Parathyroid adenoma (tissue), 2 donors: ENCODE results near the gene BRD3.
"Not testable (repeated sequence)": the region's sequence is repeated elsewhere in the genome, so short reads cannot be mapped to it uniquely, and the experiment has no call there.

Experiments
- H2AFZ ChIP-seq: fragments of 300-600 bp; sonication (generic); one replicate; pipeline ENCODE4 v1.7.0; 2017; ENCODE audit warnings: antibody characterized with exemption, mild to moderate bottlenecking
- H3K27ac ChIP-seq: fragments of 300-600 bp; sonication (generic); one replicate; pipeline ENCODE4 v1.7.0; 2017
- H3K27me3 ChIP-seq: fragments of 300-600 bp; sonication (generic); one replicate; pipeline ENCODE4 v1.7.0; 2017; ENCODE audit warnings: low read length; ENCODE audit not compliant: control insufficient read depth, insufficient read depth
- H3K36me3 ChIP-seq: fragments of 300-600 bp; sonication (generic); one replicate; pipeline ENCODE4 v1.7.0; 2017; ENCODE audit warnings: low read length; ENCODE audit not compliant: control insufficient read depth, insufficient read depth
- H3K4me1 ChIP-seq: fragments of 300-600 bp; sonication (generic); one replicate; pipeline ENCODE4 v1.7.0; 2017; ENCODE audit warnings: control low read depth
- H3K4me2 ChIP-seq: fragments of 300-600 bp; sonication (generic); one replicate; pipeline ENCODE4 v1.7.0; 2017; ENCODE audit warnings: low read length
- H3K4me3 ChIP-seq: fragments of 300-600 bp; sonication (generic); one replicate; pipeline ENCODE4 v1.7.0; 2017; ENCODE audit warnings: low read depth, low read length
- H3K79me2 ChIP-seq: fragments of 300-600 bp; sonication (generic); one replicate; pipeline ENCODE4 v1.7.0; 2017; ENCODE audit warnings: control low read depth
- H3K9ac ChIP-seq: fragments of 300-600 bp; sonication (generic); one replicate; pipeline ENCODE4 v1.7.0; 2017; ENCODE audit warnings: mild to moderate bottlenecking
- H3K9me3 ChIP-seq: fragments of 300-600 bp; sonication (generic); one replicate; pipeline ENCODE4 v1.7.0; 2017; ENCODE audit warnings: low read length; ENCODE audit not compliant: control insufficient read depth
- CTCF ChIP-seq: fragments of 300-600 bp; sonication (generic); IDR thresholded peaks from one replicate; pipeline ENCODE4 v1.7.0; 2017; ENCODE audit warnings: antibody characterized with exemption, mild to moderate bottlenecking
- donor health status: primary hyperparathyroidism.

The BRD3 gene

GRCh38 chr9:133991214-133991921 lies 76.5 kb downstream of the BRD3 start:
- H3K9me3 ChIP-seq, result no peaks in the 10 kb centered on the region
- no peak overlapping the region for H3K27ac ChIP-seq
- H2AFZ ChIP-seq, result peak overlapping the region; percentile 58
- H3K27me3 ChIP-seq, result no peaks in the 10 kb centered on the region
- peaks cover 2% of the 10 kb centered on the region for H3K79me2 ChIP-seq
- H3K4me1 ChIP-seq, result peaks cover 4% of the 10 kb centered on the region
- no peaks in the 10 kb centered on the region for H3K36me3 ChIP-seq
- peak overlapping the region; percentile 73 for H3K4me2 ChIP-seq
- TF ChIP-seq CTCF, result no peak
- H3K4me3 ChIP-seq, result peak overlapping the region; percentile 36
- no peak overlapping the region for H3K9ac ChIP-seq

- no peaks in the 10 kb centered on the region for H3K9me3 ChIP-seq
- peaks cover 4% of the 10 kb centered on the region for H3K4me1 ChIP-seq
- H3K4me2 ChIP-seq, result peak overlapping the region; percentile 73
- H3K4me3 ChIP-seq, result peak overlapping the region; percentile 36
- peaks cover 2% of the 10 kb centered on the region for H3K79me2 ChIP-seq
- no peaks in the 10 kb centered on the region for H3K27me3 ChIP-seq
- TF ChIP-seq CTCF, result no peak
- H3K9ac ChIP-seq, result no peak overlapping the region
- H2AFZ ChIP-seq, result peak overlapping the region; percentile 58
- no peaks in the 10 kb centered on the region for H3K36me3 ChIP-seq
- no peak overlapping the region for H3K27ac ChIP-seq
Measured at GRCh38 chr9:133990366-133991213, 77.2 kb downstream of the BRD3 start.

- H3K4me2 ChIP-seq, result no peak overlapping the region
- H3K27me3 ChIP-seq, result no peaks in the 10 kb centered on the region
- H3K4me3 ChIP-seq, result no peak overlapping the region
- no peak overlapping the region for H3K27ac ChIP-seq
- H3K79me2 ChIP-seq, result peaks cover 2% of the 10 kb centered on the region
- no peak for TF ChIP-seq CTCF
- H3K9me3 ChIP-seq, result no peaks in the 10 kb centered on the region
- no peak overlapping the region for H2AFZ ChIP-seq
- no peak overlapping the region for H3K9ac ChIP-seq
- H3K36me3 ChIP-seq, result no peaks in the 10 kb centered on the region
- H3K4me1 ChIP-seq, result peaks cover 4% of the 10 kb centered on the region
Measured at GRCh38 chr9:133989625-133990365, 78.0 kb downstream of the BRD3 start.

GRCh38 chr9:133988771-133989170 lies 79.1 kb downstream of the BRD3 start:
- not testable (repeated sequence) for H3K4me1 ChIP-seq, H3K4me3 ChIP-seq, H3K9ac ChIP-seq, H3K4me2 ChIP-seq, H3K27ac ChIP-seq, H3K27me3 ChIP-seq, H2AFZ ChIP-seq, H3K36me3 ChIP-seq, H3K9me3 ChIP-seq, H3K79me2 ChIP-seq
